ENCODE measurements around the gene NHS. TPM values are rescaled to one million over a fixed set of nuclear protein-coding genes. Genes with fewer than 3 reads are reported as not detected.

The NHS gene
- total RNA-seq, 1 donor from 2014 or later = 6.6 TPM

DNA sequence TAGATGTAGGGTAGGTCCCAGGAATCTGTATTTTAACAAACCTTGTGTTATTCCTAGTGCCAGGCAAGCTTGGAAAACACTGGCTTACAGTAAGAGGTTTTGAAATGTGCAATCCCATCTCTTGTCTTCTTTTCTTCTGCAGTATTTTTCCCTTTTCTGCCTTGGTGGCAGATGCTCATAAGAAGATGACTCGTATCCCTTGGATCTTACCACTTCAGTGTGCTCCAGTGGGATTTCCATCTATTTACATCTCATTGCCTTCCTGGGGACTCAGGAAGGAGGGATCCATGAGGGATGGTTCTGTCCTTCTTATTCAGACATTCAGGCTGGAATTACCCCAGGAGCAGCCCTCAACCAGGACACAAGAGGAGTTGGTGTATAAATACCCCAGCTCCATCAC lies 136.6 kb downstream of the NHS start:
- no peak overlapping the region for H3K4me3 ChIP-seq (ENCODE audit: insufficient read depth, low read depth, low read length)
- no peak overlapping the region for H3K27ac Mint-ChIP-seq (ENCODE audit: unreplicated experiment)
- H3K36me3 ChIP-seq (ENCODE audit: insufficient read depth, low read length) = no peaks in the 10 kb centered on the region
- H3K27ac ChIP-seq (ENCODE audit: low read depth, low read length) = no peak overlapping the region
- H3K36me3 Mint-ChIP-seq (ENCODE audit: low read depth, unreplicated experiment) = no peaks in the 10 kb centered on the region
- H3K4me2 ChIP-seq (ENCODE audit: low read length) = no peak overlapping the region
- H3K9me3 ChIP-seq (ENCODE audit: insufficient read depth, low read depth, low read length) = no peaks in the 10 kb centered on the region
- no peaks in the 10 kb centered on the region for H3K9me3 Mint-ChIP-seq (ENCODE audit: unreplicated experiment)
- peak; percentile 78 for FAIRE-seq
- H3K27me3 ChIP-seq (ENCODE audit: insufficient read depth, low read length) = no peaks in the 10 kb centered on the region
- no peak for TF ChIP-seq EZH2 (IDR thresholded peaks at IDR 0.05; ENCODE audit: insufficient read depth, low read length)
- TF ChIP-seq, protein P1, sequence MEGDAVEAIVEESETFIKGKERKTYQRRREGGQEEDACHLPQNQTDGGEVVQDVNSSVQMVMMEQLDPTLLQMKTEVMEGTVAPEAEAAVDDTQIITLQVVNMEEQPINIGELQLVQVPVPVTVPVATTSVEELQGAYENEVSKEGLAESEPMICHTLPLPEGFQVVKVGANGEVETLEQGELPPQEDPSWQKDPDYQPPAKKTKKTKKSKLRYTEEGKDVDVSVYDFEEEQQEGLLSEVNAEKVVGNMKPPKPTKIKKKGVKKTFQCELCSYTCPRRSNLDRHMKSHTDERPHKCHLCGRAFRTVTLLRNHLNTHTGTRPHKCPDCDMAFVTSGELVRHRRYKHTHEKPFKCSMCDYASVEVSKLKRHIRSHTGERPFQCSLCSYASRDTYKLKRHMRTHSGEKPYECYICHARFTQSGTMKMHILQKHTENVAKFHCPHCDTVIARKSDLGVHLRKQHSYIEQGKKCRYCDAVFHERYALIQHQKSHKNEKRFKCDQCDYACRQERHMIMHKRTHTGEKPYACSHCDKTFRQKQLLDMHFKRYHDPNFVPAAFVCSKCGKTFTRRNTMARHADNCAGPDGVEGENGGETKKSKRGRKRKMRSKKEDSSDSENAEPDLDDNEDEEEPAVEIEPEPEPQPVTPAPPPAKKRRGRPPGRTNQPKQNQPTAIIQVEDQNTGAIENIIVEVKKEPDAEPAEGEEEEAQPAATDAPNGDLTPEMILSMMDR (IDR thresholded peaks at IDR 0.05; ENCODE audit: insufficient read depth, low read depth, low read length) = no peak
- H3K9ac ChIP-seq (ENCODE audit: low read length) = no peak overlapping the region
- no peak overlapping the region for H2AFZ ChIP-seq (ENCODE audit: low read depth, low read length)
- peaks cover 18% of the 10 kb centered on the region for H3K79me2 ChIP-seq (ENCODE audit: insufficient read depth, low read length)
- no peak overlapping the region for H3K4me3 Mint-ChIP-seq (ENCODE audit: unreplicated experiment)
- peaks cover 8% of the 10 kb centered on the region for H3K4me1 Mint-ChIP-seq (ENCODE audit: low read depth, unreplicated experiment)
- no peaks in the 10 kb centered on the region for H3K27me3 Mint-ChIP-seq (ENCODE audit: low read depth, unreplicated experiment)
- no peak for DNase-seq (ENCODE audit: low read depth)
- H3K4me1 ChIP-seq (ENCODE audit: insufficient read depth, low read length) = peaks cover 4% of the 10 kb centered on the region
- H4K20me1 ChIP-seq (ENCODE audit: insufficient read depth, low read length) = peaks cover 6% of the 10 kb centered on the region

DNA sequence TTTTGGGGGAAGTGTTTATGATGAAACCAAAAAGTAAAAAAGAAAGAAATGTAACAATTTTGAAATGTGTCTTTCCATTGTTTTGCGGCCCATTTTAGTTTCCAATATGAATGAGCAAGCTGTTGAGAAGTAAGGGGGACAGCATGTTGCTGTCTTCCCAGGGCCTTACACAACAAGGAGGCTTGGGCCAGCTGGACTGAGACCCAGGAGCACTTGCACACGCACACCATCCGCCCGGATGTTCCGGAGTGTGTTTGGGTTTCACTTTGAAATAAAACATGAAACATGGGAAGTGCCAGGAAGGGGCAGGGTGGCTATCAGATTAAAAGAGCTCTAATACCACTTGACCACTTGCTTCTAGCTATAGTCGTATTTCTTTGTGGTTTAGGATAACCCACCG lies 144.4 kb downstream of the NHS start:
- Mint-ChIP-seq H3K9me3 (ENCODE audit: unreplicated experiment) (no peaks in the 10 kb centered on the region), H3K27ac (ENCODE audit: unreplicated experiment) (no peak overlapping the region), H3K4me3 (ENCODE audit: unreplicated experiment) (no peak overlapping the region), H3K27me3 (ENCODE audit: low read depth, unreplicated experiment) (no peaks in the 10 kb centered on the region), H3K36me3 (ENCODE audit: low read depth, unreplicated experiment) (peaks cover 1% of the 10 kb centered on the region), H3K4me1 (ENCODE audit: low read depth, unreplicated experiment) (no peaks in the 10 kb centered on the region)
- H2AFZ ChIP-seq (ENCODE audit: low read depth, low read length) = no peak overlapping the region
- H3K27me3 ChIP-seq (ENCODE audit: insufficient read depth, low read length) = no peaks in the 10 kb centered on the region
- no peak for TF ChIP-seq EZH2 (IDR thresholded peaks at IDR 0.05; ENCODE audit: insufficient read depth, low read length)
- TF ChIP-seq, protein P1 (IDR thresholded peaks at IDR 0.05; ENCODE audit: insufficient read depth, low read depth, low read length) = no peak
- H3K4me2 ChIP-seq (ENCODE audit: low read length) = no peak overlapping the region
- no peak overlapping the region for H3K9ac ChIP-seq (ENCODE audit: low read length)
- H3K4me1 ChIP-seq (ENCODE audit: insufficient read depth, low read length) = peaks cover 2% of the 10 kb centered on the region
- peak; percentile 73 for FAIRE-seq
- H3K27ac ChIP-seq (ENCODE audit: low read depth, low read length) = no peak overlapping the region
- peaks cover 15% of the 10 kb centered on the region for H3K79me2 ChIP-seq (ENCODE audit: insufficient read depth, low read length)
- no peaks in the 10 kb centered on the region for H3K9me3 ChIP-seq (ENCODE audit: insufficient read depth, low read depth, low read length)
- DNase-seq (ENCODE audit: low read depth) = no peak
- H3K36me3 ChIP-seq (ENCODE audit: insufficient read depth, low read length) = no peaks in the 10 kb centered on the region
- H4K20me1 ChIP-seq (ENCODE audit: insufficient read depth, low read length) = peaks cover 3% of the 10 kb centered on the region
- no peak overlapping the region for H3K4me3 ChIP-seq (ENCODE audit: insufficient read depth, low read depth, low read length)

DNA sequence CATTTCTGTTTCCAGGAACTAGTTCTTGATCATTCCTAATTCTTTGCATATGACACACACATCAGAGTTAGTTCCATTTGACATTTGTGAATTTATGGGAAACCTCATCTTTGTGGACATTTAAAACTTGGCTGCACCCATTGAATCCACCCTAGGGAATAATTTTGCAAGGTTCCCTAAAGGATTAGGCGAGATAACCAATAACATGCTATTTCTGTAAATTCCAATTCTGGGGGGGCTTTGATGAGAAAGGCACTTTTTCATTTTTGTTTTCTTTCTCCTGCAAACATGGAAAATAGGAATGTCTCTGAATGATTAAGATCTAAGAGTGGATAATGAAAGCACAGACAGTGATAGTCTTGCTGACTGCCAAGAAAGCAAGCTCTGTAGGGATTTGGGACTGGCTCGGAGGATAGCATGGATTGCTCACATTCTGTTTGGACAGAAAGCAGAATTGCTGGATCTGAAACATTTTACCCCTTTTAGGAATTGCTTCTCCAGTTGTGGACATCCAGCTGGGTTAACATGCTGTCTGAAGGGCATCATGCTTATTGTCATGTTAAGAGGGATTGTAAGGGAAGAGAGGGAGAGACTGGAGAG lies 145.1 kb downstream of the NHS start:
- FAIRE-seq (peak; percentile 69), DNase-seq (ENCODE audit: low read depth) (no peak)
- Mint-ChIP-seq H3K36me3 (ENCODE audit: low read depth, unreplicated experiment) (peaks cover 2% of the 10 kb centered on the region), H3K27me3 (ENCODE audit: low read depth, unreplicated experiment) (no peaks in the 10 kb centered on the region), H3K9me3 (ENCODE audit: unreplicated experiment) (no peaks in the 10 kb centered on the region), H3K27ac (ENCODE audit: unreplicated experiment) (no peak overlapping the region), H3K4me1 (ENCODE audit: low read depth, unreplicated experiment) (peaks cover under 1% of the 10 kb centered on the region), H3K4me3 (ENCODE audit: unreplicated experiment) (no peak overlapping the region)
- Histone ChIP-seq H3K4me3 (ENCODE audit: insufficient read depth, low read depth, low read length) (no peak overlapping the region), H3K9ac (ENCODE audit: low read length) (no peak overlapping the region), H3K9me3 (ENCODE audit: insufficient read depth, low read depth, low read length) (no peaks in the 10 kb centered on the region), H3K79me2 (ENCODE audit: insufficient read depth, low read length) (peaks cover 14% of the 10 kb centered on the region), H3K27me3 (ENCODE audit: insufficient read depth, low read length) (no peaks in the 10 kb centered on the region), H3K27ac (ENCODE audit: low read depth, low read length) (no peak overlapping the region), H3K4me1 (ENCODE audit: insufficient read depth, low read length) (peaks cover 6% of the 10 kb centered on the region), H4K20me1 (ENCODE audit: insufficient read depth, low read length) (peaks cover 3% of the 10 kb centered on the region), H3K4me2 (ENCODE audit: low read length) (no peak overlapping the region), H3K36me3 (ENCODE audit: insufficient read depth, low read length) (no peaks in the 10 kb centered on the region), H2AFZ (ENCODE audit: low read depth, low read length) (no peak overlapping the region)
- TF ChIP-seq, protein P1 (IDR thresholded peaks at IDR 0.05; ENCODE audit: insufficient read depth, low read depth, low read length) = no peak
- no peak for TF ChIP-seq EZH2 (IDR thresholded peaks at IDR 0.05; ENCODE audit: insufficient read depth, low read length)
